ENCODE data around the gene ARFGAP1. TPM values are rescaled to one million over a fixed set of nuclear protein-coding genes. Genes with fewer than 3 reads are reported as not detected.

Gene ARFGAP1
- polyA plus RNA-seq, 1 experiment, result 76.5 TPM

DNA sequence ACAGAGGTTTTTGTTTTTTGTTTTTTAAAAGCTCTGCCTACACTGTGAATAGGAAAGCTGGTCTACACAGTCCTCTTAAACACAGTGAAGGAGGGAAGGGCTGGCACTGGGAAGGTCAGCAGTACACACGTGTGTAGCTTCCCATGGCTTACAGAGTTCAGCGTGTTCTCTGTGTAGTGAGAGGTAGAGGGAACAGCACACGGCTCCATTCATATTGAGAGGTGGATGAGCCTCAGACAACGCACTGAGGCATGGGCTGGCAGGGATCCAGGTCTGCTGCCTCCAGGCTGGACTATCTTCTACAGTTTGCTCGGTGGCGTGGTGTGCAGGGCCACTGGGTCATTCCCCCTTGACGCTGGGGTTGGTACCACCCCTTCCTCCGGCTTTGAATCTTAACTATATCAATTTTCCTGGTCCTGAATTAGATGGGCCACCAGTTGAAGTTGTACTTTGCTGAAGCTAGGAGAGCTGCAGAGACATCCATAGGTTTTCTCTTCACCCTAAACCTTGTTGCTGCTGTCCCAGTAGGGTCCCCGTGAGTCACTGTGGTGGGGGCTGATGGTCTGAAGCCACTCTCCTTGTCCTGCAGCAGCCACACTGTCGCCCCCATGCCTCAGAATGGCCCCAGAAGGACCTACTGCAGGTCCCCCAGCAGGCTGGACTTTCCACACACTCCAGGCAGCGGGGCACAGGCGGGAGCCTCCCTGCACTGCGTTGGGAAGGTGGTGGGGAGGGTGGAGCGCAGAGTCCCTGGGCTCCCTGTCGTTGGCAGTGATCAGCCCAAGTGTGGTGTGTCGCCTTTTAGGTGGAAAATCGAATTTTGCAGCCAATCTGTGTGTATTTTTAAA is 2.0 kb downstream of the ARFGAP1 start:
- Histone ChIP-seq H3K27me3 (ENCODE audit: control insufficient read depth, insufficient read depth, low read length) (no peaks in the 10 kb centered on the region), H3K36me3 (ENCODE audit: control insufficient read depth, insufficient read depth, low read length) (peaks cover 31% of the 10 kb centered on the region), H3K4me3 (ENCODE audit: low read depth, low read length) (no peak overlapping the region)
- CTCF ChIA-PET, result interaction anchor here (0.8 to 5.4 kb wide), 5 partner anchors 13 to 57 kb away, joined by 3 to 37 read pairs (median 6); no protein-coding TSS in a partner anchor
- TF ChIP-seq, protein P1, sequence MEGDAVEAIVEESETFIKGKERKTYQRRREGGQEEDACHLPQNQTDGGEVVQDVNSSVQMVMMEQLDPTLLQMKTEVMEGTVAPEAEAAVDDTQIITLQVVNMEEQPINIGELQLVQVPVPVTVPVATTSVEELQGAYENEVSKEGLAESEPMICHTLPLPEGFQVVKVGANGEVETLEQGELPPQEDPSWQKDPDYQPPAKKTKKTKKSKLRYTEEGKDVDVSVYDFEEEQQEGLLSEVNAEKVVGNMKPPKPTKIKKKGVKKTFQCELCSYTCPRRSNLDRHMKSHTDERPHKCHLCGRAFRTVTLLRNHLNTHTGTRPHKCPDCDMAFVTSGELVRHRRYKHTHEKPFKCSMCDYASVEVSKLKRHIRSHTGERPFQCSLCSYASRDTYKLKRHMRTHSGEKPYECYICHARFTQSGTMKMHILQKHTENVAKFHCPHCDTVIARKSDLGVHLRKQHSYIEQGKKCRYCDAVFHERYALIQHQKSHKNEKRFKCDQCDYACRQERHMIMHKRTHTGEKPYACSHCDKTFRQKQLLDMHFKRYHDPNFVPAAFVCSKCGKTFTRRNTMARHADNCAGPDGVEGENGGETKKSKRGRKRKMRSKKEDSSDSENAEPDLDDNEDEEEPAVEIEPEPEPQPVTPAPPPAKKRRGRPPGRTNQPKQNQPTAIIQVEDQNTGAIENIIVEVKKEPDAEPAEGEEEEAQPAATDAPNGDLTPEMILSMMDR (IDR thresholded peaks at IDR 0.05; ENCODE audit: insufficient read depth, low read depth, low read length), result no peak
- POLR2A ChIA-PET, result interaction anchor here (0.7 kb wide), 1 partner anchor 9 kb away, joined by 3 read pairs; no protein-coding TSS in a partner anchor
- no peak for DNase-seq (ENCODE audit: low read depth)

DNA sequence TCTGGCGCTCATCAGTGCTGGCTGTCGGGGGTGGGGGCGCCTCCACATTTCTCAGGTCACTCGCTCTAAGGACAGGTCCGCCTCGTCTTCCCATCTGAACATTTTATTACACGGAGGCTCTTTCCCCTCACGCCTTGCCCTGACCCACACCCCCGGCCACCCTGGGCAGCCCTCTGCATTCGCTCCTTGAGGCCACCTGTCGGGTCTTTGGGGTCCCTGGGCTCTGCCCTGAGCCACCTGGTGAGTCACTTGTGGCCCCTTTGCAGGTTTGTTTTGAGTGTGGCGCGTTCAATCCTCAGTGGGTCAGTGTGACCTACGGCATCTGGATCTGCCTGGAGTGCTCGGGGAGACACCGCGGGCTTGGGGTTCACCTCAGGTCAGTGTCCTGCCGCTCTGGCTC is 3.2 kb downstream of the ARFGAP1 start:
- CTCF ChIA-PET, result interaction anchor here (1.7 to 2.0 kb wide), 2 partner anchors 16 to 53 kb away, joined by 7 to 9 read pairs; no protein-coding TSS in a partner anchor
- Histone ChIP-seq H3K27me3 (ENCODE audit: control insufficient read depth, insufficient read depth, low read length) (no peaks in the 10 kb centered on the region), H3K4me3 (ENCODE audit: low read depth, low read length) (no peak overlapping the region), H3K36me3 (ENCODE audit: control insufficient read depth, insufficient read depth, low read length) (peaks cover 35% of the 10 kb centered on the region)
- POLR2A ChIA-PET, result interaction anchor here (0.6 kb wide), 1 partner anchor 682 kb away, joined by 3 read pairs; no protein-coding TSS in a partner anchor
- TF ChIP-seq, protein P1 (IDR thresholded peaks at IDR 0.05; ENCODE audit: insufficient read depth, low read depth, low read length), result no peak
- DNase-seq (ENCODE audit: low read depth), result no peak

DNA sequence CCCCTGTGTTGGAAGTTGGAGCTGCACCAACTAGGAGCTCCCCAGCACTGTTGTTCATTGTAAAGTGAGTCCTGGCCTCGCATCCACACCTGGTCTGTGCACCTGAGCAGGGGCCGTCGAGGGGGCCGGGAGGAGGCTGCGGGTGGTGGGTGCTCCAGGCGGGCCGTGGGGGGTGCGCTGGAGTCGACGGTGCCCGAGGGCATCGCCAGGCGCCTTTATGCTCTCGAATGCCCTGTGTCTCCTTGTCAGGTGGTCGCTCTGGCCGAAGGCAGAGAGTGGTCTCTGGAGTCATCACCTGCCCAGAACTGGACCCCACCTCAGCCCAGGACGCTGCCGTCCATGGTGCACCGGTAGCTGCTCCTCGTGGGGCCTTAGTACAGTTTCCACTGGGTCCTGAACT is 4.3 kb downstream of the ARFGAP1 start:
- Histone ChIP-seq H3K4me3 (ENCODE audit: low read depth, low read length) (no peak overlapping the region), H3K36me3 (ENCODE audit: control insufficient read depth, insufficient read depth, low read length) (peaks cover 45% of the 10 kb centered on the region), H3K27me3 (ENCODE audit: control insufficient read depth, insufficient read depth, low read length) (no peaks in the 10 kb centered on the region)
- ChIA-PET POLR2A (no interaction called here), CTCF (interaction anchor here (1.1 to 1.7 kb wide), 3 partner anchors 13 to 54 kb away, joined by 4 to 9 read pairs (median 7); no protein-coding TSS in a partner anchor)
- no peak for DNase-seq (ENCODE audit: low read depth)
- TF ChIP-seq, protein P1 (IDR thresholded peaks at IDR 0.05; ENCODE audit: insufficient read depth, low read depth, low read length), result no peak

DNA sequence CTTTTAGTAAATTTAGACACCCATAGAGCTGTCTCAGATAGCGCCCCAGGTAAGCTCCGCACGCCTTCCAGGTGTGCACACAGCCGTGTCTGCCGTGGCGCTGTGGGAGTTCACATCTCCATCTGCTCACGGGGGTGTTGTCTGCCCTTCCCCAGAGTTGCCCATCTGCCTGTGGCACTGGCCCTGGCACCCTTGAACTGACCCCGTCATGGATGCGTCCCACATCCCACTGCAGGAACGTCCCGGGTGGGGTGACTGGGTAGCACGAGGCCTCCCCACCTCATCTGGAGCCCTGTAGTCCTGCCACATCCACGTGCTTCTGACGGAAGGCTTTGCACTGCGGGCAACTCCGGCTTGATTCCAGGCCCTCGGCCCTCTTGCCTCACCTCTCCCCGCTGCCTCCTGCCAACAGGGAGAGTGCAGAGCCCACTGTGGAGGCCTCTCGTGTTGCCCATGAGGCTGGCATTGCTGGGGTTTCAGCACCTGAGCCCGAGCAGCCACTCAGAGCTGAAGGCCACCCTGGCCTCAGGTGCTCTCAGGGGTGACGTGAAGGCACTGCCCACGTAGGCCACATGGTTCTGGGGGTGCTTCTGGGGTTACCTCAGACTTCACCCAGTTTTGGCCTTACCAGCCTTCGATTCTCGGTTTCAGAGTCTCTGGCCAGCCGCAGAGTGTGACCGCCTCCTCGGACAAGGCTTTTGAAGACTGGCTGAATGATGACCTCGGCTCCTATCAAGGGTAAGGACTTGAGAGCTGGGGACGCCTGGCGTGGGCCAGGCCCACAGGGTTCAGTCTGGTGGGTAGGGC is 5.1 kb downstream of the ARFGAP1 start:
- Histone ChIP-seq H3K27me3 (ENCODE audit: control insufficient read depth, insufficient read depth, low read length) (no peaks in the 10 kb centered on the region), H3K4me3 (ENCODE audit: low read depth, low read length) (no peak overlapping the region), H3K36me3 (ENCODE audit: control insufficient read depth, insufficient read depth, low read length) (peaks cover 49% of the 10 kb centered on the region)
- TF ChIP-seq, protein P1 (IDR thresholded peaks at IDR 0.05; ENCODE audit: insufficient read depth, low read depth, low read length), result no peak
- no peak for DNase-seq (ENCODE audit: low read depth)
- CTCF ChIA-PET, result interaction anchor here (1.1 to 1.7 kb wide), 3 partner anchors 12 to 54 kb away, joined by 4 to 9 read pairs (median 7); no protein-coding TSS in a partner anchor
- POLR2A ChIA-PET, result no interaction called here

DNA sequence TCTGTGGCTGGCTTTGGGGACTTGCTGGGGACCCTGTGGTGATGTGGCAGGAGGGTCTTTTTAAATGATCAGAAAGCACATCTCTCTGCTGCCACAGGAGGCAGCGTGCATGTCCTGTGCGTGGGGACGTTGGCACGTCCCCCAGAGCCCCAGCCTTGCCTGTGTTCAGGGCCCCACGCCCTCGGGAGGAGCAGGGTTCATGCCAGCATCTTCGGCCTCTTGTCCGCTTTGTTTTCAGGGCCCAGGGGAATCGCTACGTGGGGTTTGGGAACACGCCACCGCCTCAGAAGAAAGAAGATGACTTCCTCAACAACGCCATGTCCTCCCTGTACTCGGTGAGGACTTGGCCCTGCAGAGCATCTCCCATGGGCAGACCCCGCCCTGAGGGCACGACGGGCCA is 6.0 kb downstream of the ARFGAP1 start:
- CTCF ChIA-PET, result no interaction called here
- Histone ChIP-seq H3K36me3 (ENCODE audit: control insufficient read depth, insufficient read depth, low read length) (peaks cover 59% of the 10 kb centered on the region), H3K27me3 (ENCODE audit: control insufficient read depth, insufficient read depth, low read length) (no peaks in the 10 kb centered on the region), H3K4me3 (ENCODE audit: low read depth, low read length) (no peak overlapping the region)
- POLR2A ChIA-PET, result no interaction called here
- TF ChIP-seq, protein P1 (IDR thresholded peaks at IDR 0.05; ENCODE audit: insufficient read depth, low read depth, low read length), result no peak
- DNase-seq (ENCODE audit: low read depth), result no peak

Measured in BJ (cell line).